HEK293 (cell line): Measurements from ENCODE around the gene TXLNA.

Experiments used
- EGR2 ChIP-seq: fragments of 450-650 bp; formaldehyde crosslinking; IDR thresholded peaks from 2 replicates; pipeline ENCODE4 v1.5.1; 2016; ENCODE audit warnings: low read depth, missing biosample characterization, missing genetic modification characterization
- TRIM28 ChIP-seq: IDR thresholded peaks from 2 replicates; pipeline ENCODE4 v1.6.1; 2011; ENCODE audit warnings: low read length, control low read depth, borderline replicate concordance
- YY1 ChIP-seq: fragments of 450-650 bp; formaldehyde crosslinking; IDR thresholded peaks from 2 replicates; pipeline ENCODE4 v1.5.1; 2018; ENCODE audit warnings: missing biosample characterization, missing genetic modification characterization
- ZNF529 ChIP-seq: fragments of 450-650 bp; formaldehyde crosslinking; IDR thresholded peaks from 2 replicates; pipeline ENCODE4 v1.5.1; 2017; ENCODE audit warnings: missing genetic modification characterization, missing biosample characterization; ENCODE audit not compliant: insufficient replicate concordance
- ZNF530 ChIP-seq: fragments of 450-650 bp; formaldehyde crosslinking; IDR thresholded peaks from 2 replicates; pipeline ENCODE4 v1.5.1; 2016; ENCODE audit warnings: low read depth, missing biosample characterization, missing genetic modification characterization
- ZNF777 ChIP-seq: fragments of 450-650 bp; formaldehyde crosslinking; IDR thresholded peaks from 2 replicates; pipeline ENCODE4 v1.5.1; 2017; ENCODE audit warnings: missing biosample characterization, missing genetic modification characterization, borderline replicate concordance
- ZSCAN16 ChIP-seq: fragments of 450-650 bp; formaldehyde crosslinking; IDR thresholded peaks from 2 replicates; pipeline ENCODE4 v1.5.1; 2016; ENCODE audit warnings: missing biosample characterization, missing genetic modification characterization
- TF ChIP-seq, protein P1 (sequence below): fragments of 450-650 bp; IDR thresholded peaks from 2 replicates; pipeline ENCODE4 v1.5.1; 2018; ENCODE audit warnings: missing biosample characterization, mild to moderate bottlenecking, missing genetic modification characterization
- TF ChIP-seq, protein P2 (sequence below): fragments of 450-650 bp; formaldehyde crosslinking; IDR thresholded peaks from 2 replicates; pipeline ENCODE4 v1.5.1; 2016; ENCODE audit warnings: missing biosample characterization, missing genetic modification characterization

DNA sequence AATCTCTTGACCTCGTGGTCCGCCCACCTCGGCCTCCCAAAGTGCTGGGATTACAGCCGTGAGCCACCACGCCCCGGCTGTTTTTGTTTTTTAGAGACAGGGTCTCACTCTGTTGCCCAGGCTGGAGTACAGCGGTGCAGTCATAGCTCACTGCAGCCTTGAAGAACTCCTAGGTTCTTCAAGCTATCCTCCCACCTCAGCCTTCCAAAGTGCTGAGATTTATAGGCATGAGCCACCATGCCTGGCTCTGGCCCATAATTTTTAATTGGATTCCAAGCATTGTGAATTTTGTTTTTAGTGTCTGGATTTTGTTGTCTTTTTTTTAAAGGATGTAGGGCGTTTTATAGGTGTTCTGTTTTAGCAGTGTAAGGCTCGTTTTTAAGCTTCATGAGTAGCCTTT, 28.6 kb upstream of the TXLNA start:
- TF ChIP-seq YY1 (no peak), ZNF777 (no peak), ZNF529 (tag by site-specific recombination) (no peak), ZNF530 (no peak), TRIM28 (no peak), EGR2 (no peak), ZSCAN16 (tag by site-specific recombination) (no peak)
- TF ChIP-seq, protein P1, sequence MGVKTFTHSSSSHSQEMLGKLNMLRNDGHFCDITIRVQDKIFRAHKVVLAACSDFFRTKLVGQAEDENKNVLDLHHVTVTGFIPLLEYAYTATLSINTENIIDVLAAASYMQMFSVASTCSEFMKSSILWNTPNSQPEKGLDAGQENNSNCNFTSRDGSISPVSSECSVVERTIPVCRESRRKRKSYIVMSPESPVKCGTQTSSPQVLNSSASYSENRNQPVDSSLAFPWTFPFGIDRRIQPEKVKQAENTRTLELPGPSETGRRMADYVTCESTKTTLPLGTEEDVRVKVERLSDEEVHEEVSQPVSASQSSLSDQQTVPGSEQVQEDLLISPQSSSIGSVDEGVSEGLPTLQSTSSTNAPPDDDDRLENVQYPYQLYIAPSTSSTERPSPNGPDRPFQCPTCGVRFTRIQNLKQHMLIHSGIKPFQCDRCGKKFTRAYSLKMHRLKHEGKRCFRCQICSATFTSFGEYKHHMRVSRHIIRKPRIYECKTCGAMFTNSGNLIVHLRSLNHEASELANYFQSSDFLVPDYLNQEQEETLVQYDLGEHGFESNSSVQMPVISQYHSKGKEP (tag by site-specific recombination): no peak
- TF ChIP-seq, protein P2, sequence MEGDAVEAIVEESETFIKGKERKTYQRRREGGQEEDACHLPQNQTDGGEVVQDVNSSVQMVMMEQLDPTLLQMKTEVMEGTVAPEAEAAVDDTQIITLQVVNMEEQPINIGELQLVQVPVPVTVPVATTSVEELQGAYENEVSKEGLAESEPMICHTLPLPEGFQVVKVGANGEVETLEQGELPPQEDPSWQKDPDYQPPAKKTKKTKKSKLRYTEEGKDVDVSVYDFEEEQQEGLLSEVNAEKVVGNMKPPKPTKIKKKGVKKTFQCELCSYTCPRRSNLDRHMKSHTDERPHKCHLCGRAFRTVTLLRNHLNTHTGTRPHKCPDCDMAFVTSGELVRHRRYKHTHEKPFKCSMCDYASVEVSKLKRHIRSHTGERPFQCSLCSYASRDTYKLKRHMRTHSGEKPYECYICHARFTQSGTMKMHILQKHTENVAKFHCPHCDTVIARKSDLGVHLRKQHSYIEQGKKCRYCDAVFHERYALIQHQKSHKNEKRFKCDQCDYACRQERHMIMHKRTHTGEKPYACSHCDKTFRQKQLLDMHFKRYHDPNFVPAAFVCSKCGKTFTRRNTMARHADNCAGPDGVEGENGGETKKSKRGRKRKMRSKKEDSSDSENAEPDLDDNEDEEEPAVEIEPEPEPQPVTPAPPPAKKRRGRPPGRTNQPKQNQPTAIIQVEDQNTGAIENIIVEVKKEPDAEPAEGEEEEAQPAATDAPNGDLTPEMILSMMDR (tag by site-specific recombination): no peak
